ENCODE data around the gene PPFIBP2.

The PPFIBP2 gene

DNA sequence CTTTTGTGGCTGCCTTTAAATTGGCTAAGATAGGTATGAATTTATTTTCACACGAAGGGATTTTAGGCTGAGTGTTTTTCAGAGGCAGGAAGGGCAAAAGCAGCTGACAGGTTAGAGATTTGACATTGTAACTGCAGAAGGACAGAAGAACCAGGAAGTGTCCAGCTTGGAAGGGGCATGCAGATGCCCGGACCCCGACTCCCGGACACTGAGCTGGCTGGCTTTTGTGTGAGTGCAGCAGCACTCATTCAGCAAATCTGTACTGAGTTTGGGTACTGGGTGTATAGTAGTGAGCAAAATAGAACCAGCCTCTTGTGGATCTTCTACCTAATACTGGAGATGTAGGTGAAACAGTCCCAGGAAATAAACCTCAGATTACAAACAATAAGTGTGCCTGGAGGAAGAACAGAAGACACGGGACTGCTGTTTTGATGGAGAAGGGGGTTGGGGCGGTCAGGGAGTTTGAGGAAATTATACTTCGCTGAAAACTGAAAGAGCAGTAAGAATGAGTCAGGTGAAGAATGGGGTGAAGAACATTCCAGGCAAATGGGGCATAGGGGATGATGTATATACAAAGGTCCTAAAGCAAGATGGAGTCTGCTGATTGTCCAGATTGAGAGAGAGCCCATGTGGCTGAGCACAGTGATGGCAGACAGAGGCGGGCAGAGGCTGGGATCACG is 64.6 kb downstream of the PPFIBP2 start:
- no peak for DNase-seq (ENCODE audit: low read depth)

DNA sequence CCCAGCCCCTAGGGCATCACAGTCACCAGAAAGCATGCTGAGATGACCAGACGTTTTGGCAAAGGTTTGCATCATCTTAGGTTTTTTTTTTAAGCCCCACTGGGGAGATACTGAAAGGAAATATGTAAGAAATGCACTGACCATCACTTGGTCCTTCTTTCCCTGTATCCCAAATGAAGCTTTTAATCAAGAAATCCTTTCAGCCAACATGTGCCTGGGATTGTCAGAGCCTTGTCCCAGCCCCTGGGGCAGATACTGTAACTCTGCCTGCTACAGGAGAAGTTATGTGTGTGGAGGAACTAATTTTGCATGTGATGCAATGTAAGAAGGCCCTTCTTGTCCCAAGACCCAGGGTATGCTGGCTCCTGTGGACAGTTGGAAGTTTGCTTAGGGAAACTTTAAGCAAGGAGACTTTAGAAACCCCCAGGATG is 65.6 kb downstream of the PPFIBP2 start:
- no peak for DNase-seq (ENCODE audit: low read depth)

DNA sequence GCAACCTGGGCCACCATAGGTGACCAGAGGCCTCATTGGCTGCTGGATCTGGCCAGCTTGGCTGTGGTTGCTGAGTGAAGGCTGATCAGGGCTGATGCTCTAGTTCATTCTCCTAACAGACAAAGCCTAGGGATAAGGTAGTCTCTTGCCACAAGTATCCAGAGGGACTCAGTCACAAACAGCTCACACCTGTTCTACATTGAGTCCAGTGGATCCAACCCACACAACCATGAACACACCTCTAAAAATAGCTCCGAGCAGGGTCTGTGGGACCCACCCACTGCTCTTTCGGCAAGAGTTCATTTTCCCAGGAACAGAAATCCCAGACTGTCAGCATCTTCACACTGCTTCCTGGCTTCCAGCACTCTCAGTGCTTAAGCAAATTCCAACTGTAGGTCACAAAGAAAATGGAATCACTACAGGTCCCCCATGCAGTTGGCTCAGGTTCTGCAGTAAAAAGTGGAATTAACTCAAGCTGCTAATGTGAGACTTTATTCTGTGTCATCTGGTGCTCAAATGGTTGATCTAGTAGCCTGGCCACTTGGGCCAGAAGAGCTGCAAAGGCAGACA is 67.3 kb downstream of the PPFIBP2 start:
- no peak for DNase-seq (ENCODE audit: low read depth)

- DNase-seq (ENCODE audit: low read depth): no peak
Measured at GRCh38 chr11:7582338-7582985, 68.7 kb downstream of the PPFIBP2 start.

GRCh38 chr11:7583248-7583647 is 69.4 kb downstream of the PPFIBP2 start:
- DNase-seq (ENCODE audit: low read depth): no peak

GRCh38 chr11:7584910-7585309 is 71.1 kb downstream of the PPFIBP2 start:
- DNase-seq (ENCODE audit: low read depth): no peak

DNA sequence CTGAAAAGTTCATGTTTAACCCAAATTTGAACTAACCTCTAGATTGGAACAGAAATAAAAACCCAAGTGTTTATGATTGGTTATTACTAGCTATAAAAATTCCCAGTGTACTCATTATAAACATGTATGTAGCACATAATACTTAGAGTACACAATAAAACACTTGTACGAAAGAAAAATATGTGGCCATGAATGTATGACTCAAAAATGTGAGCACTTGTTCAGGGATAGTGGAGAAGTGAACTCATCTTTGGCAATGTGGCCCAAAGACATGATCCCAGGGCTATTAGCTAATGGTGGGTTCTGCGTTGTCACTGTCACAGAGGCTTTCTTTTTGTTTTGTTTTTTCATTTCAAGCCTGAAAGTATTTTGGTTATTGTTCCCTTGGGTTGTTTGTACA is 72.0 kb downstream of the PPFIBP2 start:
- no peak for DNase-seq (ENCODE audit: low read depth)

DNA sequence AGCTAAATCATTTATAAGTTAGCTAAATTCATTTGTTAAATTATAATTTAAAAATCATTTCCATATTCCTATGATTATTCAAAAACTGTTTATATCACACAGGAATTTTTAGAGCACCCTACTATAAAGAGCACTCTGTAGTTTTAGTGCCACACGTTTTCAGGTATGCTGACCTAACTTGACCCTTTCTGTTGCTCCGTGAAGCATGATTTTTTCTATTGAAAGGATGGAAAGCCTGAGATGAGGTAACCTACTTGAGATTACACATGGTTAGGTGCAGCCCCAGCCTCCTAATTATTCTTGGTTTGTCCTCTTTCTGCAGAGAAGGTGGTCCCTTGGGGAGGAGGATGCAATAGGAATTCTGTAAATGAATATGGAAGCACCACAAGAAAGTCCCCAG is 72.6 kb downstream of the PPFIBP2 start:
- DNase-seq (ENCODE audit: low read depth): no peak

GRCh38 chr11:7587712-7588111 is 73.9 kb downstream of the PPFIBP2 start:
- no peak for DNase-seq (ENCODE audit: low read depth)

DNA sequence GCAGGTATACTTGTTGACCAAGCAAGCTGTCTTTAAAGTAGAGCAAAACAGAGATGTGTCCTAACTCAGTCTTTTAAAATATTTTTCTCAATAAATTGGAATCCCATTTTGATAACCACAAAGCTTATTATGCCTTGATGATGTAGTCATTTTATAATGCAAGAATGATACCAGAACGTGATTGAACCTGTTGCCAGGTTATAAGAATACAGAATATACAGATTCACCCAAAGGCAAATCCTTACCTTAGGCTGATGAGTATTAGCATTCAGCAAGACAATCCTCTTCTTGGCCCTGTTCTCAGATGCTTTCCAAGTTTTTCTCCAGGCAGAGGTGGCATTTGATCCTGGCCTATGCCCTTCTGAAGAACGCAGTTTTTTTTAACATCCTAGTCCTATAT is 76.1 kb downstream of the PPFIBP2 start:
- DNase-seq (ENCODE audit: low read depth): no peak

GRCh38 chr11:7590529-7590928 is 76.7 kb downstream of the PPFIBP2 start:
- no peak for DNase-seq (ENCODE audit: low read depth)

- DNase-seq (ENCODE audit: low read depth): no peak
Measured at GRCh38 chr11:7591107-7591894, 77.5 kb downstream of the PPFIBP2 start.

- no peak for DNase-seq (ENCODE audit: low read depth)
Measured at GRCh38 chr11:7591987-7592386, 78.2 kb downstream of the PPFIBP2 start.

DNA sequence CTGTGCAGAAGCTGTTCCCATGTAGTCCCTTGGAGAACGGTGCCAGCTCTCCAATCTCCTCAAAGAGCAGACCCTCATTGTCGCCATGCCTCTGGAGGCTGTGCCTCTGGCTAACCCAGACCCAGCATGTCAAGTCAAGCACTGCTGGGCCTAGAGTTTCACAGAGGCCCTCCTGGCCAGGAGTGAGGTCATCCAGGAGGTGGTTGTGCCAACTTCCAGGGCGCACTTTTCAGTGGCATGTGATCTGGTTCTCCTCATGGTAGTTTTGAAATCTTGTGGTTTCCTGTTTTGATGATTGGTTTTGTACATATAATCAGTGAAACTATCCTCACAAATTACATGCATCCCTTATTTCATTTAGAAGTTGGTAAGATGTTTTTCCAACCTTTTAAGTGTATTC is 78.9 kb downstream of the PPFIBP2 start:
- DNase-seq (ENCODE audit: low read depth): no peak

DNA sequence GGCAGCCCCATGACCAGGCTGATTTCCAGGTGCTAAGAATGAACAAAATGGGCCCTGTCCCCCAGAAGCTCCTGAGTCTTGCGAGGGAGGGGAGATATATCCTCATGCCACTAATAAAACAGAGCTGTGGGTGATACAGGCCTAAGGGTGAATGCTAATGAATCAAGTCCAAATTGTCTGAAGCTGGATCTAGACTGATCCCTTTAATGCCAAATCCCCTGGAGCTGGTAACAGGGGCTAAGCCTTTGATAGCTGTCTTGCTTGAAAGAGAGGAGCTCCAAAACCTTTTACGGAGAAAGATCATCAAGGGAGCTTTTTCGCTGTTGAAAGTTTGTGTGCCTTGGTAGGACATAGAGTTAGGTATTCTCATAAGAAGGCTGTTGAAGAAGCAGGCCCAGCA is 79.7 kb downstream of the PPFIBP2 start:
- DNase-seq (ENCODE audit: low read depth): no peak

GRCh38 chr11:7595016-7595866 is 81.4 kb downstream of the PPFIBP2 start:
- no peak for DNase-seq (ENCODE audit: low read depth)

- no peak for DNase-seq (ENCODE audit: low read depth)
Measured at GRCh38 chr11:7595951-7596350, 82.2 kb downstream of the PPFIBP2 start.

- no peak for DNase-seq (ENCODE audit: low read depth)
Measured at GRCh38 chr11:7596975-7597391, 83.2 kb downstream of the PPFIBP2 start.

GRCh38 chr11:7597620-7598019 is 83.8 kb downstream of the PPFIBP2 start:
- DNase-seq (ENCODE audit: low read depth): no peak

DNA sequence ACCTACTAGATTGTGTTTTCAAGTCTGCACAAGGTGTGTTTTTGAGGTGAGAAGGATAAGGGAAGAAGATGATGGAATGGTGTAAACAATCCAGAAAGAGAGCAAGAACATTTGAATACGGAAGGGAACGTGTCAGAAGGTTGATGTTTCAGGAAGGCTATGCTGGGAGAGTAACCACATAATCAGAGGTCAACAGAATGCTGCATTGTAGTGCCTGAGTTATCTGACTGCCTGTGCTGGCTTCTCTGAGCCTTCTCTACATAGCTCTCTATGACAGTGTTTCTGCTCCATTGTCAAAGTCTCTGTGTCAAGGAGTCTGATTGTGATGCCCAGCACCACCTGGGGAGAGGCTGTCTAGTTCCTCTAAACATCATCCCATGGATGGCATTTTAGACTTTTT is 85.4 kb downstream of the PPFIBP2 start:
- no peak for DNase-seq (ENCODE audit: low read depth)

GRCh38 chr11:7600205-7600775 is 86.5 kb downstream of the PPFIBP2 start:
- DNase-seq (ENCODE audit: low read depth): no peak

Data from T follicular helper cell (primary cell).